ENCODE results near the gene SPINT2.
"Not testable (repeated sequence)": the region's sequence is repeated elsewhere in the genome, so short reads cannot be mapped to it uniquely, and the experiment has no call there.

The SPINT2 gene

DNA sequence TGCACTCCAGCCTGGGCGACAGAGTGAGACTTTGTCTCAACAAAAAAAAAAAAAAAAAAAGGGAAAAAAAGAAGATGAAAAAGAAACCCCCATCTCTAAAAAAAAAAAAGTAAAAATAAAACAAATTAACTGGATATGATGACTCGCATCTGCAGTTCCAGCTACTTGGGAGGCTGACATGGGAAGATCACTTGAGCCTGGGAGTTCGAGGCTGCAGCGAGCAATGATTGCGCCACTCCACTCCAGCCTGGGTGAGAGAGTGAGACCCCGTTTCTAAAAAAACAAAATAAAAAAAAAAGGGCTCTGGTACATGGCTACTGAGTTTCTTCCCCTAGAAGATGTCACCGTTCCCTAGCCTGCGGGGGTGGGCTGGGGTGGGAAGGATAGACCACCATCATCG is 68.9 kb downstream of the SPINT2 start:
- no peak for DNase-seq (ENCODE audit: low read depth)
- TF ChIP-seq, protein P1, sequence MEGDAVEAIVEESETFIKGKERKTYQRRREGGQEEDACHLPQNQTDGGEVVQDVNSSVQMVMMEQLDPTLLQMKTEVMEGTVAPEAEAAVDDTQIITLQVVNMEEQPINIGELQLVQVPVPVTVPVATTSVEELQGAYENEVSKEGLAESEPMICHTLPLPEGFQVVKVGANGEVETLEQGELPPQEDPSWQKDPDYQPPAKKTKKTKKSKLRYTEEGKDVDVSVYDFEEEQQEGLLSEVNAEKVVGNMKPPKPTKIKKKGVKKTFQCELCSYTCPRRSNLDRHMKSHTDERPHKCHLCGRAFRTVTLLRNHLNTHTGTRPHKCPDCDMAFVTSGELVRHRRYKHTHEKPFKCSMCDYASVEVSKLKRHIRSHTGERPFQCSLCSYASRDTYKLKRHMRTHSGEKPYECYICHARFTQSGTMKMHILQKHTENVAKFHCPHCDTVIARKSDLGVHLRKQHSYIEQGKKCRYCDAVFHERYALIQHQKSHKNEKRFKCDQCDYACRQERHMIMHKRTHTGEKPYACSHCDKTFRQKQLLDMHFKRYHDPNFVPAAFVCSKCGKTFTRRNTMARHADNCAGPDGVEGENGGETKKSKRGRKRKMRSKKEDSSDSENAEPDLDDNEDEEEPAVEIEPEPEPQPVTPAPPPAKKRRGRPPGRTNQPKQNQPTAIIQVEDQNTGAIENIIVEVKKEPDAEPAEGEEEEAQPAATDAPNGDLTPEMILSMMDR (IDR thresholded peaks at IDR 0.05; ENCODE audit: low read depth, low read length, missing control alignments): no peak
- no peak overlapping the region for H3K4me3 ChIP-seq (ENCODE audit: low read depth, low read length)

DNA sequence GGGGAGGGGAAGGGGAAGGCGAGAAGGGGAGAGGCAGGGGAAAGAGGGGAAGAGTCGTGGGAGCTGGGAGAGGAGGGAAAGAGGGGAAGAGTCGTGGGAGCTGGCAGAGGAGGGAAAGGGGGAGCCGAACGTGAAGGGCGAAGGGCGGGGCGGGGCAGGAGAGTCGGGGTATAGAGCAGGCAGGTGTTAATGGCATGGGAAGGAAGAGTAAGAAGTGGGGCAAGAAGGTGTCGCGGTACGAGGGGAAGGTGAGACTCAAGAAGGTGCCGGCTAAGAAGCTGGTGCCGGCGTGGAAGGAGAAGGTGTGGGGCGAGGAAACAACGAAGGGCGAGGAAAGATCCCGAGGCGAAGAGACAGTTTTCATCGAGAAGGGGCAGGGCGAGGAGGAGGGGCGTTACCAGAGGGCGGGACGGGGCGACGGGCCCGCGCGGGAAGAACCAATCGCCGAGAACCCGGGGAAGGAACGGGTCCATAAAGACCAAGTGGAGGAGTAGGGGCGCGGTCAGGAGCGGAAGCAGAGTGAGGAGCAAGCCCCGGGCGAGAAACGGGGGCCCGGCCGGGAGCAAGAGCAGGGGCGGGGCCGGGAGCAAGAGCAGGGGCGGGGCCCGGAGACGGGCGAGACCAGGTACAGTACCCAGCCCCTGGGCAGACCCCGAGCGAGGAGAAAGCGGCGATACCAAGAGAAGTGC is 71.7 kb downstream of the SPINT2 start:
- DNase-seq (ENCODE audit: low read depth): peak; percentile 90
- TF ChIP-seq, protein P1 (IDR thresholded peaks at IDR 0.05; ENCODE audit: low read depth, low read length, missing control alignments): no peak
- peak overlapping the region; percentile 66 for H3K4me3 ChIP-seq (ENCODE audit: low read depth, low read length)

DNA sequence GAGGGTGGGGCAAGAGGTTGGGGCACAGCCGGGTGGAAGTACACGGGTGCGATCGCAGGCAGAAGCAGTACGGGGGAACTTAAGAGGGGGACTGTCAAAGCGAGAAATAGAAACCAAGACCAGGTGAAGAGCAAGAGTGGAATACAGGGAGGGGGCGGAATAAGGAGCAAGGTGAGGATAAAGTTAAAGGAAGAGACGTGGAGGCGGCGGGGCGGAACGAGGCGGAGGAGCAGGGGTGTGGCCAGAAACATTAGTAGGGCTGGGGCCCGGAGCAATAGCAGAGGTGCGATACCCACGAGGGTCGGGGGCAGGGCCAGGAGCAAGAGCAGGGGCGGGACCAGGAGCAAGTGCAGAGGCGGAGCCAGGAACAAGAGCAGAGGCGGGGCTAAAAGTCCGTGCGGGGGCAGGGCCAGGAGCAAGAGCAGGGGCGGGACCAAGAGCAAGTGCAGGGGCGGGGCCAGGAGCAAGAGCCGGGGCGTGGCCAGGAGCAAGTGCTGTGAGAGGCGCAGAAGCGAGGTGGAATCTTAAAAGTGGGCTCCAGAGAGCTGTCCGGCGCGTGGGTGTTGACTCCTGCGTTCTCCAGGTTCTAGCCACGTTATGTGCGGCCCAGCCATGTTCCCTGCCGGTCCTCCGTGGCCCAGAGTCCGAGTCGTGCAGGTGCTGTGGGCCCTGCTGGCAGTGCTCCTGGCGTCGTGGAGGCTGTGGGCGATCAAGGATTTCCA is 72.4 kb downstream of the SPINT2 start:
- DNase-seq (ENCODE audit: low read depth): peak; percentile 86
- peak overlapping the region; percentile 66 for H3K4me3 ChIP-seq (ENCODE audit: low read depth, low read length)
- TF ChIP-seq, protein P1 (IDR thresholded peaks at IDR 0.05; ENCODE audit: low read depth, low read length, missing control alignments): no peak

DNA sequence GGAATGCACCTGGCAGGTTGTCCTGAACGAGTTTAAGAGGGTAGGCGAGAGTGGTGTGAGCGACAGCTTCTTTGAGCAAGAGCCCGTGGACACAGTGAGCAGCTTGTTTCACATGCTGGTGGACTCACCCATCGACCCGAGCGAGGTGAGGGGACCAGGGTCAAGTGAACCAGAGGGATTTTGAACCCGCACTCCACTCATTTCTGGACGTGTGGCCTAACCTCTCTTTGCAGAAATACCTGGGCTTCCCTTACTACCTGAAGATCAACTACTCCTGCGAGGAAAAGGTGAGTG is 72.9 kb downstream of the SPINT2 start:
- peak overlapping the region; percentile 55 for H3K4me3 ChIP-seq (ENCODE audit: low read depth, low read length)
- TF ChIP-seq, protein P1 (IDR thresholded peaks at IDR 0.05; ENCODE audit: low read depth, low read length, missing control alignments): no peak
- no peak for DNase-seq (ENCODE audit: low read depth)

DNA sequence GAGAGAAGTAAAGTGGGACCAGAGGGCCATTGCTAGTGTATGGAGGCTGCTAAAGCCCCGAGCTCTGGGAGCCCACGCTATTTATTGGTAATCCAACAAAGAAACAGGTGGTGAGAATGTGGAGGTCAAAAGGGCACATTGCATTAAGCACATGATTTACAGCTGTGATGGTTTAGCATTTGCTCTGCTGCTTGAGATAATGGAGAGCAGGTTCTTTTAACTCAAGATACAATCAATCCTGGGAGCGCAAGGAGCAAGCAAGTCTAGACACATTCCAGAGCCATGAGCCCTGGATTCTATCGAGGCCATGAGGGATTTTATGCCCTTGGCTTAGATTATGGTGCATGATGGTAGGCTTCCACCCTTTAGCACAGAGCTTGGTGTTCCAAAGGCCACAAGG is 74.6 kb downstream of the SPINT2 start:
- not testable (repeated sequence) for DNase-seq (ENCODE audit: low read depth)

DNA sequence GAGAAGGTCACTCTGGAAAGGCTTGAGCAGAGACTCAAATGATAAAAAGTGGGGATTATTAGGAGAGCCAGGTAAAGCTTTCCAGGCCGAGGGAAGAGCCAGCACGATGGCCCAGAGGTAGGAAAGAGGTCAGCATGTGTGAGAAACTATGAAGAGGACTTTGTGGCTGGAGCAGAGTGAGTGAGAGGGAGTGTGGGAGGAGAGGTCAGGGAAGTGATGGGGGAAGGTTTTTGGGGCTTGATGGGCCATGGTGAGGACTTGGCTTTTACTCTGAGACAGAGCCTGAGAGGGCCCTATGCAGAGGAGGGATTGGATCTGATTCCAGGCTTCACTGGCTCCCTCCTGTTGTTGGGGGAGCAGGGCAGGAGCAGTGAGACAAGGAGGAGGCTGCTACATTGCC is 76.6 kb downstream of the SPINT2 start:
- H3K4me3 ChIP-seq (ENCODE audit: low read depth, low read length): no peak overlapping the region
- DNase-seq (ENCODE audit: low read depth): no peak
- TF ChIP-seq, protein P1 (IDR thresholded peaks at IDR 0.05; ENCODE audit: low read depth, low read length, missing control alignments): no peak

More for the DNA sequence above, 74.6 kb downstream of the SPINT2 start:
- not testable (repeated sequence) for H3K4me3 ChIP-seq (ENCODE audit: low read depth, low read length)
